ENCODE results near the gene ADH7. TPM values are rescaled to one million over a fixed set of nuclear protein-coding genes. Genes with fewer than 3 reads are reported as not detected.
"Not testable (repeated sequence)": the region's sequence is repeated elsewhere in the genome, so short reads cannot be mapped to it uniquely, and the experiment has no call there.

ADH7 gene
- total and polyA plus RNA-seq, 2 experiments from 2014 or later: not detected

GRCh38 chr4:99417125-99417524 lies 18.0 kb downstream of the ADH7 start:
- no peaks in the 10 kb centered on the region for H4K20me1 ChIP-seq (replicated peaks; ENCODE audit: insufficient read depth)
- no peaks in the 10 kb centered on the region for H3K4me1 Mint-ChIP-seq
- no peaks in the 10 kb centered on the region for H3K4me1 ChIP-seq (ENCODE audit: insufficient read depth)
- no peak overlapping the region for H3K27ac Mint-ChIP-seq
- H3K36me3 ChIP-seq (ENCODE audit: insufficient read depth): no peaks in the 10 kb centered on the region
- no peak overlapping the region for H2AFZ ChIP-seq
- H3K36me3 Mint-ChIP-seq (ENCODE audit: low read depth): no peaks in the 10 kb centered on the region
- peaks cover 7% of the 10 kb centered on the region; the same call in 1 of the 3 replicates for H3K9me3 Mint-ChIP-seq
- TF ChIP-seq STAT1 (IDR thresholded peaks at IDR 0.05; ENCODE audit: unreplicated experiment): no peak
- no peak for TF ChIP-seq EZH2phosphoT487 (IDR thresholded peaks at IDR 0.05; ENCODE audit: unreplicated experiment)
- TF ChIP-seq POLR2AphosphoS5 (IDR thresholded peaks at IDR 0.05; ENCODE audit: low read depth): no peak
- TF ChIP-seq, protein P1, sequence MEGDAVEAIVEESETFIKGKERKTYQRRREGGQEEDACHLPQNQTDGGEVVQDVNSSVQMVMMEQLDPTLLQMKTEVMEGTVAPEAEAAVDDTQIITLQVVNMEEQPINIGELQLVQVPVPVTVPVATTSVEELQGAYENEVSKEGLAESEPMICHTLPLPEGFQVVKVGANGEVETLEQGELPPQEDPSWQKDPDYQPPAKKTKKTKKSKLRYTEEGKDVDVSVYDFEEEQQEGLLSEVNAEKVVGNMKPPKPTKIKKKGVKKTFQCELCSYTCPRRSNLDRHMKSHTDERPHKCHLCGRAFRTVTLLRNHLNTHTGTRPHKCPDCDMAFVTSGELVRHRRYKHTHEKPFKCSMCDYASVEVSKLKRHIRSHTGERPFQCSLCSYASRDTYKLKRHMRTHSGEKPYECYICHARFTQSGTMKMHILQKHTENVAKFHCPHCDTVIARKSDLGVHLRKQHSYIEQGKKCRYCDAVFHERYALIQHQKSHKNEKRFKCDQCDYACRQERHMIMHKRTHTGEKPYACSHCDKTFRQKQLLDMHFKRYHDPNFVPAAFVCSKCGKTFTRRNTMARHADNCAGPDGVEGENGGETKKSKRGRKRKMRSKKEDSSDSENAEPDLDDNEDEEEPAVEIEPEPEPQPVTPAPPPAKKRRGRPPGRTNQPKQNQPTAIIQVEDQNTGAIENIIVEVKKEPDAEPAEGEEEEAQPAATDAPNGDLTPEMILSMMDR (conservative IDR thresholded peaks at IDR 0.05; ENCODE audit: low read depth in 2 of 2): no peak
- TF ChIP-seq REST (IDR thresholded peaks at IDR 0.05; ENCODE audit: unreplicated experiment): no peak
- TF ChIP-seq, protein P2, sequence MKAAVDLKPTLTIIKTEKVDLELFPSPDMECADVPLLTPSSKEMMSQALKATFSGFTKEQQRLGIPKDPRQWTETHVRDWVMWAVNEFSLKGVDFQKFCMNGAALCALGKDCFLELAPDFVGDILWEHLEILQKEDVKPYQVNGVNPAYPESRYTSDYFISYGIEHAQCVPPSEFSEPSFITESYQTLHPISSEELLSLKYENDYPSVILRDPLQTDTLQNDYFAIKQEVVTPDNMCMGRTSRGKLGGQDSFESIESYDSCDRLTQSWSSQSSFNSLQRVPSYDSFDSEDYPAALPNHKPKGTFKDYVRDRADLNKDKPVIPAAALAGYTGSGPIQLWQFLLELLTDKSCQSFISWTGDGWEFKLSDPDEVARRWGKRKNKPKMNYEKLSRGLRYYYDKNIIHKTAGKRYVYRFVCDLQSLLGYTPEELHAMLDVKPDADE (IDR thresholded peaks at IDR 0.05): no peak
- TF ChIP-seq EZH2 (IDR thresholded peaks at IDR 0.05; ENCODE audit: low read depth, unreplicated experiment): no peak
- H3K27me3 Mint-ChIP-seq (ENCODE audit: insufficient read depth, low read depth, poor library complexity): no peaks in the 10 kb centered on the region
- ATAC-seq (no peak), DNase-seq (ENCODE audit: low spot score) (no peak)
- H3K27ac ChIP-seq (ENCODE audit: low read depth): no peak overlapping the region
- no peaks in the 10 kb centered on the region for H3F3A ChIP-seq (replicated peaks; ENCODE audit: low read depth)
- no peaks in the 10 kb centered on the region for H3K79me2 ChIP-seq (replicated peaks; ENCODE audit: insufficient read depth)
- no peaks in the 10 kb centered on the region for H3K27me3 ChIP-seq (ENCODE audit: insufficient read depth)
- no peaks in the 10 kb centered on the region for H3K9me2 ChIP-seq (ENCODE audit: insufficient read depth)
- H3K4me3 ChIP-seq: no peak overlapping the region
- no peak overlapping the region for H3K4me3 Mint-ChIP-seq
- no peak overlapping the region for H3K4me2 ChIP-seq

DNA sequence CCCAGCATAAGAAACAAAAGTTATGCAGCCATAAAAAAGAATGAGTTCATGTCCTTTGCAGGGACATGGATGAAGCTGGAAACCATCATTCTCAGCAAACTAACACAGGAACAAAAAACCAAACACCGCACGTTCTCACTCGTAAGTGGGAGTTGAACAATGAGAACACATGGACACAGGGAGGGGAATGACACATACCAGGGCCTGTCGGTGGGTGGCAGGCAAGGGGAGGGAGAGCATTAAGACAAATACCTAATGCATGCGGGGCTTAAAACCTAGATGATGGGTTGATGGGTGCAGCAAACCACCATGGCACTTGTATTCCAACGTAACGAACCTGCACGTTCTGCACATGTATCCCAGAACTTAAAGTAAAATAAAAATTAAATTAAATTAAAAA lies 19.4 kb downstream of the ADH7 start:
- not testable (repeated sequence) for H3F3A ChIP-seq (replicated peaks; ENCODE audit: low read depth); H3K4me2 ChIP-seq; H3K27me3 ChIP-seq (ENCODE audit: insufficient read depth); H4K20me1 ChIP-seq (replicated peaks; ENCODE audit: insufficient read depth); H3K4me3 Mint-ChIP-seq; H2AFZ ChIP-seq; H3K4me1 Mint-ChIP-seq; H3K36me3 Mint-ChIP-seq (ENCODE audit: low read depth); H3K79me2 ChIP-seq (replicated peaks; ENCODE audit: insufficient read depth); ATAC-seq; H3K9me2 ChIP-seq (ENCODE audit: insufficient read depth); H3K36me3 ChIP-seq (ENCODE audit: insufficient read depth); H3K27ac Mint-ChIP-seq; H3K4me1 ChIP-seq (ENCODE audit: insufficient read depth); H3K27me3 Mint-ChIP-seq (ENCODE audit: insufficient read depth, low read depth, poor library complexity); H3K9me3 Mint-ChIP-seq; H3K27ac ChIP-seq (ENCODE audit: low read depth); H3K4me3 ChIP-seq; DNase-seq (ENCODE audit: low spot score)
- TF ChIP-seq, protein P1 (conservative IDR thresholded peaks at IDR 0.05; ENCODE audit: low read depth in 2 of 2): peak in 1 of 2 experiments; percentile 32; a peak in 1 of 4 replicates

DNA sequence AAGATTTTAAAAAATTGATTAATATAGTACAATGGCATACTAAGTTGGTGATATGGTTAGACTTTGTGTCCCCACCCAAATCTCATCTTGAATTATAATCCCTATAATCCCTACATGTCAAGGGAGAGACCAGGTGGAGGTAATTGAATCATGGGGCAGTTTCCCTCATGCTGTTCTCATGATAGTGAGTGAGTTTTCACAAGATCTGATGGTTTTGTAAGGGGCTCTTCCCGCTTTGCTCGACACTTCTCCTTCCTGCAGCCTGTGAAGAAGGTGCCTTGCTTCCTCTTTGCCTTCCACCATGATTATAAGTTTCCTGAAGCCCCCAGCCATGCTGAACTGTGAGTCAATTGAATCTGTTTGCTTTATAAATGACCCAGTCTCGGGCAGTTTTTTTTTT lies 20.2 kb downstream of the ADH7 start:
- H3K4me1 ChIP-seq (ENCODE audit: insufficient read depth); H3K4me3 ChIP-seq; H3K36me3 ChIP-seq (ENCODE audit: insufficient read depth); H3K79me2 ChIP-seq (replicated peaks; ENCODE audit: insufficient read depth); DNase-seq (ENCODE audit: low spot score); H3K36me3 Mint-ChIP-seq (ENCODE audit: low read depth); H3K4me1 Mint-ChIP-seq; ATAC-seq; H3K9me2 ChIP-seq (ENCODE audit: insufficient read depth); H3K9me3 Mint-ChIP-seq; H3K27me3 ChIP-seq (ENCODE audit: insufficient read depth); H3K4me2 ChIP-seq; H3F3A ChIP-seq (replicated peaks; ENCODE audit: low read depth); H3K27me3 Mint-ChIP-seq (ENCODE audit: insufficient read depth, low read depth, poor library complexity); H4K20me1 ChIP-seq (replicated peaks; ENCODE audit: insufficient read depth); H2AFZ ChIP-seq; H3K27ac Mint-ChIP-seq; H3K27ac ChIP-seq (ENCODE audit: low read depth); H3K4me3 Mint-ChIP-seq: not testable (repeated sequence)
